SK-N-SH (cell line): ENCODE measurements around the gene DNAJC18. TPM values are rescaled to one million over a fixed set of nuclear protein-coding genes. Genes with fewer than 3 reads are reported as not detected.

Source experiments
- CTCF ChIA-PET: fragments of 300-600, 350-600 bp; formaldehyde crosslinking; extraction: SDS; loops from one replicate; lab custom pipeline; 2021; lab: Yijun Ruan, JAX
- POLR2A ChIA-PET: fragments of 350-600 bp; sonication (Branson Sonifier 250); formaldehyde crosslinking; extraction: SDS; loops from one replicate; lab custom pipeline; 2020; ENCODE audit warnings: antibody characterized with exemption, inconsistent platforms; lab: Yijun Ruan, JAX
- DNase-seq: peaks from one replicate; pipeline ENCODE4 v3.0.0; 2012
- H2AFZ ChIP-seq: fragments of 200-600 bp; sonication (generic); 2 replicates; pipeline ENCODE4 v1.8.1; 2016; ENCODE audit warnings: antibody characterized with exemption, mild to moderate bottlenecking, low read depth
- H3F3A ChIP-seq: fragments of 200-600 bp; sonication (generic); replicated peaks from 2 replicates; pipeline ENCODE3; 2016; ENCODE audit warnings: antibody characterized with exemption, mild to moderate bottlenecking; ENCODE audit not compliant: insufficient read depth
- H3K27ac ChIP-seq, 2 experiments: fragments of 200-500 bp in 1 of 2; fragments of 200-600 bp in 1 of 2; sonication (Bioruptor generic) in 1 of 2; sonication (generic), shearing (Covaris generic) in 1 of 2; 2 replicates each; pipeline versions ENCODE4 v1.5.1 to v1.6.1; 2014 to 2016; ENCODE audit warnings: low read depth in 2 of 2, inconsistent platforms in 1 of 2, low read length in 1 of 2, mild to moderate bottlenecking in 1 of 2, mixed read lengths in 1 of 2
- H3K27me3 ChIP-seq: fragments of 200-600 bp; sonication (generic), shearing (Covaris generic); 2 replicates; pipeline ENCODE4 v1.6.1; 2016; ENCODE audit warnings: mixed run types; ENCODE audit not compliant: insufficient read depth
- H3K36me3 ChIP-seq, 2 experiments: fragments of 200-500 bp in 1 of 2; fragments of 200-600 bp in 1 of 2; sonication (Bioruptor generic) in 1 of 2; sonication (generic) in 1 of 2; replicated peaks in 1 of 2; 2 replicates each; pipeline versions ENCODE3 to v1.5.1; 2014 to 2016; ENCODE audit warnings: low read length in 1 of 2, mild to moderate bottlenecking in 1 of 2; ENCODE audit not compliant: insufficient read depth in 2 of 2, control insufficient read depth in 1 of 2
- H3K4me1 ChIP-seq, 2 experiments: fragments of 200-500 bp in 1 of 2; fragments of 200-600 bp in 1 of 2; sonication (Bioruptor generic) in 1 of 2; sonication (generic), shearing (Covaris generic) in 1 of 2; 2 replicates each; pipeline versions ENCODE4 v1.5.1 to v1.6.1; 2014 to 2016; ENCODE audit warnings: low read depth in 1 of 2, low read length in 1 of 2, mixed run types in 1 of 2; ENCODE audit not compliant: insufficient read depth in 2 of 2, control insufficient read depth in 1 of 2
- H3K4me2 ChIP-seq: fragments of 200-600 bp; sonication (generic), shearing (Covaris generic); 2 replicates; pipeline ENCODE4 v1.6.1; 2017; ENCODE audit warnings: mixed run types
- H3K4me3 ChIP-seq, 2 experiments: fragments of 200-500 bp in 1 of 2; fragments of 200-600 bp in 1 of 2; sonication (Bioruptor generic) in 1 of 2; sonication (generic), shearing (Covaris generic) in 1 of 2; 2 replicates each; pipeline versions ENCODE4 v1.5.1 to v1.8.1; 2014 to 2016; ENCODE audit warnings: low read depth in 2 of 2, inconsistent platforms in 1 of 2, low read length in 1 of 2, mild to moderate bottlenecking in 1 of 2, mixed read lengths in 1 of 2, moderate library complexity in 1 of 2
- H3K79me2 ChIP-seq: fragments of 200-600 bp; sonication (generic); 2 replicates; pipeline ENCODE4 v1.8.1; 2017; ENCODE audit warnings: mild to moderate bottlenecking; ENCODE audit not compliant: insufficient read depth
- H3K9ac ChIP-seq: fragments of 200-600 bp; sonication (generic); 2 replicates; pipeline ENCODE4 v1.6.1; 2017; ENCODE audit warnings: mixed run types
- H3K9me2 ChIP-seq: fragments of 200-600 bp; sonication (generic); 2 replicates; pipeline ENCODE4 v1.6.1; 2017; ENCODE audit warnings: mixed run types
- H3K9me3 ChIP-seq: fragments of 200-600 bp; sonication (generic); 2 replicates; pipeline ENCODE4 v1.6.1; 2017; ENCODE audit warnings: mixed run types, mild to moderate bottlenecking, moderate library complexity
- H4K20me1 ChIP-seq: fragments of 200-600 bp; sonication (generic); 2 replicates; pipeline ENCODE4 v1.6.1; 2017; ENCODE audit warnings: mild to moderate bottlenecking, mixed run types; ENCODE audit not compliant: insufficient read depth
- CTCF ChIP-seq: fragments of 200-600 bp; sonication (generic); IDR thresholded peaks from 2 replicates; pipeline ENCODE4 v1.6.1; 2017; ENCODE audit warnings: antibody characterized with exemption, mild to moderate bottlenecking, moderate library complexity
- ELF1 ChIP-seq: IDR thresholded peaks from 2 replicates; pipeline ENCODE4 v1.4.0; 2012
- EP300 ChIP-seq, 2 experiments: IDR thresholded peaks; 2 replicates each; pipeline versions ENCODE4 v1.4.0 to v1.6.1; 2012; ENCODE audit warnings: borderline replicate concordance in 1 of 2, low read depth in 1 of 2, low read length in 1 of 2
- GABPA ChIP-seq: IDR thresholded peaks from 2 replicates; pipeline ENCODE4 v1.4.0; 2012; ENCODE audit warnings: low read depth, mild to moderate bottlenecking
- IRF3 ChIP-seq: fragments of 150-350 bp; IDR thresholded peaks from 2 replicates; pipeline ENCODE4 v1.6.1; 2016; ENCODE audit warnings: mild to moderate bottlenecking, low read depth, low read length
- JUND ChIP-seq: IDR thresholded peaks from 2 replicates; pipeline ENCODE4 v1.4.0; 2012
- MAX ChIP-seq: IDR thresholded peaks from 2 replicates; pipeline ENCODE4 v1.4.0; 2012; ENCODE audit warnings: low read depth
- RAD21 ChIP-seq: IDR thresholded peaks from 2 replicates; pipeline ENCODE4 v1.6.1; 2012; ENCODE audit warnings: mild to moderate bottlenecking, low read length
- REST ChIP-seq: IDR thresholded peaks from 2 replicates; pipeline ENCODE4 v1.6.1; 2012; ENCODE audit warnings: mild to moderate bottlenecking, low read depth, low read length, moderate library complexity
- RXRA ChIP-seq: IDR thresholded peaks from 2 replicates; pipeline ENCODE4 v1.4.0; 2012; ENCODE audit warnings: low read depth, mild to moderate bottlenecking, borderline replicate concordance
- SIN3A ChIP-seq: IDR thresholded peaks from 2 replicates; pipeline ENCODE4 v1.6.1; 2012; ENCODE audit warnings: low read depth, mild to moderate bottlenecking, low read length, moderate library complexity, borderline replicate concordance
- TAF1 ChIP-seq: IDR thresholded peaks from 2 replicates; pipeline ENCODE4 v1.6.1; 2012; ENCODE audit warnings: low read depth, mild to moderate bottlenecking, low read length, moderate library complexity, borderline replicate concordance
- TEAD4 ChIP-seq: IDR thresholded peaks from 2 replicates; pipeline ENCODE4 v1.4.0; 2012; ENCODE audit warnings: mild to moderate bottlenecking, borderline replicate concordance; ENCODE audit not compliant: insufficient read depth
- YY1 ChIP-seq: IDR thresholded peaks from 2 replicates; pipeline ENCODE4 v1.4.0; 2012; ENCODE audit warnings: low read depth, mild to moderate bottlenecking
- ZBTB33 ChIP-seq: IDR thresholded peaks from 2 replicates; pipeline ENCODE4 v1.4.0; 2012; ENCODE audit warnings: low read depth, borderline replicate concordance
- WGBS: methylation state at CpG from one replicate; pipeline ENCODE4 v1.1.6; 2017; ENCODE audit warnings: low lambda C conversion rate; 5-methylcytosine and 5-hydroxymethylcytosine counted together
- polyA plus RNA-seq, 3 experiments: library from polyadenylated mRNA; depleted of rRNA; stranded (reverse); fragments of >200 nt; gene quantifications; 2 replicates each; pipeline ENCODE4 v1.2.3, GENCODE V29; 2012

DNAJC18 gene
- polyA plus RNA-seq, 1 of the 3 experiments (the other 2 are of a cell fraction) = 7.4 TPM

GRCh38 chr5:139402561-139403158, 36.7 kb downstream of the DNAJC18 start:
- H3K36me3 ChIP-seq = peaks cover 0 to 2% of the 10 kb centered on the region in 2 experiments
- no peak overlapping the region for H2AFZ ChIP-seq
- CTCF ChIA-PET = interaction anchor here (0.8 to 3.4 kb wide), 9 partner anchors 9 to 938 kb away, joined by 3 to 29 read pairs (median 5); partner anchors contain the start of genes DNAJC18, MZB1 and PROB1
- no peak overlapping the region for H3K9ac ChIP-seq
- WGBS = 84% methylated on average over 7 of the region's 7 CpGs
- H3F3A ChIP-seq = peaks cover 8% of the 10 kb centered on the region
- H3K9me3 ChIP-seq = no peaks in the 10 kb centered on the region
- no peak for DNase-seq
- H4K20me1 ChIP-seq = no peaks in the 10 kb centered on the region
- H3K4me1 ChIP-seq = peaks cover 0 to 13% of the 10 kb centered on the region in 2 experiments; a peak in 1 of 4 replicates
- no peaks in the 10 kb centered on the region for H3K27me3 ChIP-seq
- peak overlapping the region; percentile 76 for H3K4me2 ChIP-seq
- no peaks in the 10 kb centered on the region for H3K9me2 ChIP-seq
- peak overlapping the region in 1 of 2 experiments; percentile 94; a peak in 1 of 4 replicates for H3K27ac ChIP-seq
- POLR2A ChIA-PET = no interaction called here
- H3K79me2 ChIP-seq = no peaks in the 10 kb centered on the region
- peak; percentile 52 for TF ChIP-seq CTCF
- peak; percentile 34; the same call in 1 of the 2 replicates for TF ChIP-seq RAD21
- no peak for TF ChIP-seq IRF3
- TF ChIP-seq MAX = no peak
- TF ChIP-seq ELF1 = no peak
- no peak for TF ChIP-seq REST
- H3K4me3 ChIP-seq = no peak overlapping the region

GRCh38 chr5:139401546-139401945, 37.8 kb downstream of the DNAJC18 start:
- TF ChIP-seq YY1 = no peak
- no peak for TF ChIP-seq TAF1
- TF ChIP-seq ZBTB33 = no peak
- no peak for TF ChIP-seq TEAD4
- TF ChIP-seq JUND = no peak
- TF ChIP-seq SIN3A = no peak
- no peak for TF ChIP-seq RXRA
- no peak for TF ChIP-seq GABPA
- TF ChIP-seq EP300 (IDR thresholded peaks at IDR 0.05; ENCODE audit: borderline replicate concordance in 1 of 2, low read depth in 1 of 2, low read length in 1 of 2) = no peak
- H3K9me2 ChIP-seq = no peaks in the 10 kb centered on the region
- H3K9ac ChIP-seq = no peak overlapping the region
- no peak overlapping the region for H2AFZ ChIP-seq
- H3K4me1 ChIP-seq = peaks cover 0 to 13% of the 10 kb centered on the region in 2 experiments; a peak in 1 of 4 replicates
- H3K4me3 ChIP-seq = no peak overlapping the region
- peaks cover 0 to 2% of the 10 kb centered on the region in 2 experiments for H3K36me3 ChIP-seq
- ChIA-PET CTCF (interaction anchor here (0.8 to 1.6 kb wide), 4 partner anchors 10 to 21 kb away, joined by 3 to 5 read pairs (median 4); no protein-coding TSS in a partner anchor), POLR2A (no interaction called here)
- no peaks in the 10 kb centered on the region for H3K27me3 ChIP-seq
- 95% methylated on average over 10 of the region's 10 CpGs for WGBS
- no peaks in the 10 kb centered on the region for H4K20me1 ChIP-seq
- no peaks in the 10 kb centered on the region for H3K9me3 ChIP-seq
- H3K4me2 ChIP-seq = no peak overlapping the region
- H3K27ac ChIP-seq = no peak overlapping the region
- H3F3A ChIP-seq = peaks cover 8% of the 10 kb centered on the region
- H3K79me2 ChIP-seq = no peaks in the 10 kb centered on the region
- no peak for DNase-seq
